22Rv1 (cell line): ENCODE results near the gene ERP27.

ENCODE experiments used
- ZFX ChIP-seq: fragments of 450-650 bp; IDR thresholded peaks from 2 replicates; pipeline ENCODE4 v1.6.1; 2017; ENCODE audit warnings: antibody characterized with exemption, borderline replicate concordance
- TF ChIP-seq, protein P1 (sequence below): fragments of 450-650 bp; IDR thresholded peaks from 2 replicates; pipeline ENCODE4 v1.5.1; 2017; ENCODE audit warnings: mild to moderate bottlenecking

DNA sequence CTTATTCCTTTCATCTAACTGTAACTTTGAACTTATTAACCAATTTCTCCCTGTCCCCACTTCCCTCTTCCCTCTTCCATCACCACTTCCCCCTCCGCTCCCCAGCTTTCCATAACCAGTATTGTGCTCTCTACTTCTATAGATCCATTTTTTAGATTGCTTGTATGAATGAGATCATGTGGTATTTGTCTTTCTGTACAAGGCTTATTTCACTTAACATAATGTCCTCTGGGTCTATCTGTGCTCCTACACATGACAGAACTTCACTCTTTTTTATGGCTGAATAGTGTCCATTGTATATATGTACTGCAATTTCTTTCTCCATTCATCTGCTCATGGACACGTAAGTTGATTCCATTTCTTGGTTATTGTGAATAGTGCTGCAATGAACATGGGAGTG, 14.4 kb downstream of the ERP27 start:
- TF ChIP-seq, protein P1, sequence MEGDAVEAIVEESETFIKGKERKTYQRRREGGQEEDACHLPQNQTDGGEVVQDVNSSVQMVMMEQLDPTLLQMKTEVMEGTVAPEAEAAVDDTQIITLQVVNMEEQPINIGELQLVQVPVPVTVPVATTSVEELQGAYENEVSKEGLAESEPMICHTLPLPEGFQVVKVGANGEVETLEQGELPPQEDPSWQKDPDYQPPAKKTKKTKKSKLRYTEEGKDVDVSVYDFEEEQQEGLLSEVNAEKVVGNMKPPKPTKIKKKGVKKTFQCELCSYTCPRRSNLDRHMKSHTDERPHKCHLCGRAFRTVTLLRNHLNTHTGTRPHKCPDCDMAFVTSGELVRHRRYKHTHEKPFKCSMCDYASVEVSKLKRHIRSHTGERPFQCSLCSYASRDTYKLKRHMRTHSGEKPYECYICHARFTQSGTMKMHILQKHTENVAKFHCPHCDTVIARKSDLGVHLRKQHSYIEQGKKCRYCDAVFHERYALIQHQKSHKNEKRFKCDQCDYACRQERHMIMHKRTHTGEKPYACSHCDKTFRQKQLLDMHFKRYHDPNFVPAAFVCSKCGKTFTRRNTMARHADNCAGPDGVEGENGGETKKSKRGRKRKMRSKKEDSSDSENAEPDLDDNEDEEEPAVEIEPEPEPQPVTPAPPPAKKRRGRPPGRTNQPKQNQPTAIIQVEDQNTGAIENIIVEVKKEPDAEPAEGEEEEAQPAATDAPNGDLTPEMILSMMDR, result no peak
- no peak for TF ChIP-seq ZFX
